NCI-H82 treated with DMSO at 0.1 percent for 48 hours (cell line): ENCODE data around the gene KIAA1217.
A peak's percentile ranks its signal among the peaks of the same experiment; 100 is the strongest.

Experiments
- DNase-seq: peaks from one replicate; lab custom pipeline; 2025; ENCODE audit not compliant: unreplicated experiment; lab: John Stamatoyannopoulos, UW

Gene KIAA1217

DNA sequence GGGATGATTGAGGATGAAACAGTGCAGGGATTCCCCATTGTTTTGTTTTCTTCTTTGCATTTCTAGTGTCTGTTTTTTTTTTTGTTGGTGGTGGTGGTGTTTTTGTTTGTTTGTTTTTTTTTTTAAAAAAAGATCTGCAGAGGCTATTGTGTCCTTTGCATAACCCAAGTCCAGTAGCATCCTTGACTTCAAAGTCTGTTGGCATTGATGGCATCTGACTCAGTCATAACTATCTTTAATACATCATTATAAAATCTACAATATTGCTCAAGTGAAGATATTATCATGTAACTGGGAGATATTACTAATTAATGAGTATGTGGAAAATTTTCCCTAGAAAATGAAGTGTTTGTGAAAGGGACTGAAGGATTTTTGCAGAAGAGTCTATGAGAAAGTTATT is 70.2 kb downstream of the KIAA1217 start:
- DNase-seq, result no peak

DNA sequence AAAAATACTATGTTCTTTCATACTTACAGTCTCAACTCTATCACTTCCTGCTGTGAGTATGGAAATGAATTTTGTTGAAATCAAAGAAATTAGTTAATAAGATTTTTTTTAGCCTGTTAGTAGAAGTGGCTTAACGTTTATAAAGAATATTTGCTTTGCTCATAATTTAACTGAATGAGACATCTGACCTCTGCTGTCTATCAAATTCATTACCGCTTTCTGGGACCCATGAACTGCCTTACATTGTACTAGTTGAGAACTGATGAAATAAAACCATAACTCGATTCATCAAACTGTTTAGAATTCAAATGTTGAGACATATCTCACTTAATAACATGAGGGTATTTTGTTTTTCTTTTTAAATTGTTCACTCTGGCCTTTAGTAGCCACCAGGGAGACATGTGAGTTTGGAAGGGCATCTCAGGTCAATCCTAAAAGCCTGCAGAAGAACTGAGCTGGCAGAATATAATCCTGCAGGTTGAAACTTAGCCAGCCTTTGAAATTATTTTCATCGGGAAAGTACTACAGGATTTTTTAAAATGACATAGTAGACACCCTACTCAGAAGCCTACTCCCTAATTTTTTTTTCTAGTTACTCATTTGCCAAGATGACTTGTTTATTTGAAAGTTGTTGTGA is 78.7 kb downstream of the KIAA1217 start:
- no peak for DNase-seq

DNA sequence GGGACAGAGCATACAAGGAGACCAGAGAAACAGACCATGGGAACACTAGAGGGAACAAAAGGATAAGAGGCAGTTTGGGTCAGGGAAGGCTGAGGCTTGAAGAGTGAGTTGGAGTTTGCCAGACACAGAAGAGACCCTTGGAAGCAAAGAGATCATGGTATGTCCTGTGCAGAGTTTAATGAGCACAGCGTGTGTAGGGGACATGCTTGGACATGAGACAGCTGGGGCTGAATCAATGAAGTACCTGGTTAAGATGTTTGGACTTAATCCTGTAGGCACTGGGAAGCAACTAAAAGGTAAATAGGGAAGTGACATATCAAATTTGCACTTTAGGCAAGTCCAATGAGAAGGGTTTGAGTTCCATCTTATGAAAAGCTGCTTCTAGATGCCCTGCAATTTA is 79.6 kb downstream of the KIAA1217 start:
- DNase-seq, result no peak

DNA sequence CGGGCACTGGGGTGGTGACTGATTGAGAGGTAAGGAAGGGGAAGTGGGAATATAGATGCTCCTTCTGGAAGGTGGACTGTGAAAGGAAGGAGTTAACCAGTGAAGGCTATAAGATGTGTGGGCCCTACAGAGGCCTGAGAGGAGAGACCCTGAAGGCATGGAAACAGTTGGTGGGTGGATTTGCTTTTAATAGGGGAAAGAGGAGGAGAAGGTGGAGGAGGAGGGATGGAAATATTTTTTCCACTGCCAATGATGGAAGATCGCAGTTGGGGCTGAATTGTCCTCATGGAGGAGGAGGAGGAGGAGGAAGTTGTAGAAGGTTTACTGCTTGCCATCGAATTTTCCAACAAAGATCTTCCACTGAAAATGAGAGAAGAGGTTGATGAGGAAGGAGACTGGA is 80.3 kb downstream of the KIAA1217 start:
- no peak for DNase-seq

DNA sequence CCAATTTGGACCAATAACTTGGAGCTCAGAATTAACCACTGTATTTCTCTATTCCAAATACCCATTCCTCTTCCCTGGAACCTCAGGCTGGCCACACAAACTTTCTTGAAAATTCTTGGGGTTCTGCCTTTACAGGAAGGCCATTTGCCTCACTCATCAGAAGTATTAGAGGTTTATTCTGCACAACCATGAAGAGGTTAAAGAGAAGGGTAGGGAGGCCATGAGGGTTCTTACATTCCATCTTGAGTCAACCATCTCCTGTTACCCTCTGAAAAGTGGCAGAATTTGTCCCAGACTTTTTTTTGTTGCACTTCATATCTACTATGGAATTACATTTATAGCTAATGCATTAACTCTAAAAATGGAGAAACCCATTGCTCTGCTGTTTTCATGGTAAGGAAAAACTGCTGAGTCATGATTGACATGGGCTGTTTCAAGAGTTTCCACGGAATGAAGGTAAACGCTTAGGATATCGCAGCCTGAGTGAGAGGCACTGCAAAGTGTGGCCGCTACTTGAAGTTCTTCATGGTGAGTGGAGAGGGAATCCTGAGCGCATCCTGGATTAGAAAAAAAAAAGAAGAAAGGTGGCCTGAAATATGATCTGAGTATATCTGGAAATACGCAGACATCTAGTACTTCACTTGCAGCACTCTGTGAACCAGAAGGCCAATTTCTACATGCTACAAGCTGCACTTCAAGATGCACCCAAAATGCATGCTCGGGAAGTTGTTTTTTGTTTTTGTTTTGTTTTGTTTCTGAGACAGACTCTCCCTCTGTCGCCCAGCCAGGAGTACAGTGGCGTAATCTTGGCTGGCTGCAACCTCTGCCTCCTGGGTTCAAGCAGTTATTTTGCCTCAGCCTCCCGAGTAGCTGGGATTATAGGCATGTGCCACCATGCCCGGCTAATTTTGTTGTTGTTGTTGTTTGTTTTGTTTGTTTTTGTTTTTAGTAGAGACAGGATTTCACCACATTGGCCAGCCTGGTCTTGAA is 83.7 kb downstream of the KIAA1217 start:
- no peak for DNase-seq

DNA sequence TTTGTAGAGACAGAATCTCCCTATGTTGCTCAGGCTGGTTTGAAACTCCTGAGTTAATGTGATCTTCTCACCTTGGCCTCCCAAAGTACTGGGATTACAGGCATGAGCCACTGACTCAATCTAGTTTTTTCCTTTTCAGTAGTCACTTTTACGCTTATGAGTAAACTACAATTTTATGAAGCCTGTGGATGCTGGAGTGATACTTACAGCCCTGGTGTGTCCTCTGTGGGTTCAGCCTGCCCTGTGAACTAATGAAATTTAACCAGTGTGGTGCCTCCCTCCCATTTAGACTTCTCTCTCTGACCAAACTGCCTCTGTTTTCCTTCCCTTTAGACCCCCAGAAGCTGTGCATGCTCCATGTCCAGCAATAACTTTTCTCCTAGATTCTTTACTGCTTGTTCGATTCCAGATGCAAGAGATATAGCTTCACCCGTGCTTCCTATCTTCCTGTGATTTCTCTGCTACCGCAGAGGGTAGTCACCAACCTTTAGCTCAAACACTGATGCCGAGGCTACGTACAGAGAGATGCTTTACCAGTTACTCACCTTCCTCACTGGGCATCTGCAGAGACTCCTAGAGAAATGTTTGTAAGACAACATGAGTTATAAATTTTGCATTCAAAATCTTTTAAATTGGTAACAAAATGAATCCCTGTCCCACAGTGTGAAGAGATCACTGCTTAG is 90.8 kb downstream of the KIAA1217 start:
- no peak for DNase-seq

DNA sequence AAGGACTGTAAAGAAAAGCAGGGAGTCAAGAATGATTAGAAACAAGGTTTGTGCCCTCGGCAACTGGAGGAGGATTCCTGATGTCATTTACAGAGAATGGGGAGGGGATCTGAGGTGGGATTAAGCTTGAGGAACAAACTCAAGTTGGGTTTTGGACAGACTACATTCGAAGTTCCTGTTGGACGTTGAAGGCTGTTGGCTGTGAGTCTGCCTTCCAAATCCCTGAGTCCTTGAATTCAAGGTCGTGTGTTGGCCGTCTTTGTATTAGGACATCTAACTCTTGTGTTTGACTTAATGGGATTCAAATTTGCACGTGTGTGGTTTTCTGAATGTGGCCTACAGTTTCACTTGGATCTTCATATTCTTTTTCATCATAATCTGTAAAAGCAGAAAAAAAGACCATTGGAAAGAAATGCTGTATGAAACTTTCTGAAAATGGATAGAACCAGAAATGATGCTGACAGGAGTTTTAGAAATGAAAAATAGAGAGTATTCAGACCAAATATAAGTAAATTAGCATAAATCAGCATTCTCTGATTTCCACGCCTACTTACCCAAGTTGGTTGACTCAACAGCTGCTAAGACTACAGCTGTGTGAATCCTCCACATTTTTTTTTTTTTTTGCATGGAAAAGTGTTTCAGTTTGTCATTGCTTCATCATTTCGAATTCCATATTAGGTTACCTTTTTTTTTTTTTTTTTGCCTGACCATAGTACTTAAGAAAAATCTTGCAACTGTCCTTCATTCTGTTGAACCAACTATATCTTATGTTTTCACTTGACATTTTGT is 94.8 kb downstream of the KIAA1217 start:
- DNase-seq, result no peak

DNA sequence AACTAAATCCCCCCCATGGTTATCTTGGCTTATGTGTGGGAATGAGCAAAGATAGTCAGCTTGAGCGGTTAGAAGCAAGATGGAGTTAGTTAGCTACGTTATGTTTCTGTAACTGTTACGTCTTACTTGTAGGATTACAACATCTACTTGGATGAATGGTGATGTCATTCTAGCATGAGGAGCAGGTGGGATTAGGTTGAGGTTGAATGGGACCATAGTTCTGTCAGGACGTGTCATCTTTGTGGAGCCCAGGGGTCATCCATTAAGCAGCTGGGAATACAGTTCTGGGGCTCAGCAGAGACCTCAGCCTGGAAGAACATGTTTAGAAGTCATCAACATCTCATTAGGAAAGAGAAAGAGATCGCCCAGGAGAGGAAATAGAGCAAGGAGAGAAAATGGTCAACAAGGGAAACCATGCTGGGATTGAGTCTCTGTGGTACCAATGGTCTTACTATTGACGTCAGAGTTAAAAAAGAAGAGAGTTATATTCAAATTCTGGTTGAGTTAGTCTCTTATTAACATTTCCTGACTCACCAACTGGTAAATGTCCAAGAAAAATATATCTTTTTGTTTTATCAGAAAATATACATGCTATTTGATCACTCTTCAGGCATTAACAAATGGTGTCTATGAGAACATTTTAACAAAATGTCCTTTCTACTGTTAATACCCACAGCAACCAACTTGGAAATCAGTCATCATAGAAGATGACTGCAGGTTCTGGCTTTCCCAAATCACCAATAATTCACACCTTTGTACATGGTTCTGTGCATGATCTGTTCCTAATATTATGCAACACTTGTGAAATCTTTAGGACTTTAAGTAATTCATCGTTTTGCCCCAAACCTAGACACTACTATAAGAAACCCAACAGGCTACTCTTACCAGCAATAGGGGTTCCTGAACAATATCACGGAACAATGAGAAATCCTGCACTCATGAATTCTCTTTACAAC is 96.9 kb downstream of the KIAA1217 start:
- DNase-seq, result no peak

DNA sequence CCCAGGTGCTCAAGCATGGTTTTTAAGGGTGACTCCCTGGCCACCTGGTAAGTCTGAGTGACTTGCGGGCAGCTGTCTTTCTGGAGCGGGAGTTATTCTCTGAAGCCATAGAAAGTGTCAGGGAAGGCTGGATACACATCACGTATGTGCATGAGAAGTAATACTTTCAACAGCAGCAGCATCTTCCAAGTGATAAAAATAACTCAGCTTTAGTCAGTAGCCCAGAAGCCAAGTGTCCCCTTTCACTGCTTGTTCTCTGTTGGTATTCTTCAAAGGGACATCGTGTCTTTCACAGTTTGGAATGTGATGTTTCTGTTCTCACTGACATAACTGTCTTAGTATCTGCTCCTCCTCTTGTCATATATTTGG is 97.6 kb downstream of the KIAA1217 start:
- no peak for DNase-seq

DNA sequence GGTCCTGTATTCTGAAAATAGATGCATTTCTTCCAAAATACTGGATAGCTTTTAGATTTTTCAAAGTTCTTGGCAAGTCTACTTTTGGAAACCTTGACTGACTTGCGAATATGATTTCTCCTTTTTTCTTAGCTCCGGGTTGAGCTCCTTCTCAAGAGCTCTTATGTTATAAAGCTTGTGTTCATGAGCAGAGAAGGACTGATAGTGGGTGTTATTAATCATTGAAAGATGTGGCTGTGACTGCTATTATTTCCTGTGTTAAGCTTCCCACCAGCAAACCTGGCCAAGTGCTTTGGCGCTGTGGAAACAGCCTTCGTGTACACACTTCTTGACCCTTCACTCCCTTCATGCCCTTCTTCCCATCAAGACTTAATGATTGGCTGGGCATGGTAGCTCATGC is 98.2 kb downstream of the KIAA1217 start:
- DNase-seq, result no peak

DNA sequence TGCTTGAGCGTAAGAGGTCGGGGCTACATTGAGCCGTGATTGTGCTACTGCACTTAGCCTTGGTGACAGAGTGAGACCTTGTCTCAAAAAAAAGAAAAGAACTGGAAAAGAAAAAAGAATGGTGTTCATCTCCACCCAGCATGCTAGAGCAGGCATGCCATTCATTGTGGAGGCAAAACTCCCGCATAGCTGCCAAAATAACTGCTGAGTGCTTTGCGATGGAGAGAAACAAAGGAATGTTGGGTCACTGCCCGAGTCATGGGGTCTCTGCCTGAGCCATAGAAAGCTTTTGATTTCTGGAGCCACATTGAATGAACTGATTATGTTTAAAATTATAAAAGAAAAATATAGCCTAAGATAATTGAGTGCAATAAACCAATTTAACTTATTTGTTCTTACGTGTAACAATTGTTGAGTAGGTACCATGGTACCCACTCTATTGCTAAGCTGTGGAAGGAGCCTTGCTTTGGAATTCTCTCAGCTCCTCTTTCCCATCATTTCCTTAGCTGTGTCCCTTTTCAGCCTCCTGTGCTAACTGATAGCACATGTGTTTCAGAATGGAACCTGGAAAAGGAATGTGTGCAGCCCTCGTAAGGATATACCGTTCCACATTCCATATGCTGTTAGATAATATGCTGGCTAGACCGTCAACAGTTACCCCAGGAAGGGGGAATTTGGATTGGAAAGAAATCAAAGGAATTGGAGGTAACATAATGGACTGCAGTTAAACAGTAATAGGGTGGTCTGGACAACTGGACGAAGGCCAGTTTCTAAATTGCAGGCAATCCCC is 99.0 kb downstream of the KIAA1217 start:
- no peak for DNase-seq

DNA sequence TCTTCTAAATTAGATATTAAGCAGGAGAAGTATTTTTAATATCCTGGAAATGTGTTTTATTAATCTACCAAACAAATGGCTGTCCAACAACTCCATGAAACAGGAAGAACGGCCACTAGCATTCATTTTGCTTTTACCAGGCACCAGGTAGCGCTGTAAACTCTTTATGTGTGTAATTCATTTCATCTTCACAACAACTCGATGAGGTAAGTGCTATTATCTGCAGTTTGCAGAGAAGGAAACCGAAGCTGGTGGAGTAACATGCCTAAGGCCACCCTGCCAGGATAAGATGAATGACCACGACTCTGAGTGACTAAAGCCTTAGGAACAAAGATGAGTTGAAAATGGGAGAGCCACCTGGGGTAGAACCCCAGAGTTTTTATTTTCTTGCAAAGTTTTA is 101.2 kb downstream of the KIAA1217 start:
- DNase-seq, result no peak

DNA sequence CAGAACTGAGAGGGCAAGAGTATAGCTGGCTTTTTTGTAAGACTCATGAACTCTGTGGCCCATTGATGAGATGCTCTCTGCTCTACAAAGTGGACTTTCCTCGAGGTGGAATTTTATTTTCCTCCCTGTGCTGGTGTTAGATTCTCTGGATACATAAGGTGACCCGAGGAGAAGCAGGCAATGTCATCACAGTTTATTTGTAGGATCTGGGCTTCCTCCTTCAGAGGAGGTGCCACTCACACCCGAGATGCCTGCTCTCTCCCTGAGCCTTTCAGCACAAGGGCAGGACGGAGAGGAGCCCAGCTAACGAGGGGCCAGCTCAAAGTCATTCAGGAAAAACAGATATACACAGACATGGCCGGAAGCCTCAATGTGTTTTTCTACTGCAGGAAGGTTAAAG is 103.0 kb downstream of the KIAA1217 start:
- no peak for DNase-seq

DNA sequence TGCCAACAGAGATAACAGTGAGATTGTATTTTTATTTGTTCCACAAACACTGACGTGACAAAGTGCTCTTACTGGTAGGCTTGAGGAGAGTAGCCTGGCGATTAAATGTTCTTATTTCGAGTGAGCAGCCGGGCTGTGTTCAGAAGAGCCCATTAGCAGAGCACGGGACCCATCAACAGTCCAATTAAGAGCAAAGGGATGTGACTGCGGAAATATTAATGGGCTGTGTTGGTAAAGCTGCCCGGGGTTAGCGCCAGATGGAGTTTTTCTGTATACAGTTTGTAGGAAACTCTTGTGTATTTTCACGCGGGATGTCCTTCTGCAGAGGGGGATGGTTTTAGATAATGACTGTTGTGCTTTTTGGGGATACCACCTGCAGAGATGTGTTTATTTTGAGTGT is 104.3 kb downstream of the KIAA1217 start:
- DNase-seq, result peak; percentile 65

DNA sequence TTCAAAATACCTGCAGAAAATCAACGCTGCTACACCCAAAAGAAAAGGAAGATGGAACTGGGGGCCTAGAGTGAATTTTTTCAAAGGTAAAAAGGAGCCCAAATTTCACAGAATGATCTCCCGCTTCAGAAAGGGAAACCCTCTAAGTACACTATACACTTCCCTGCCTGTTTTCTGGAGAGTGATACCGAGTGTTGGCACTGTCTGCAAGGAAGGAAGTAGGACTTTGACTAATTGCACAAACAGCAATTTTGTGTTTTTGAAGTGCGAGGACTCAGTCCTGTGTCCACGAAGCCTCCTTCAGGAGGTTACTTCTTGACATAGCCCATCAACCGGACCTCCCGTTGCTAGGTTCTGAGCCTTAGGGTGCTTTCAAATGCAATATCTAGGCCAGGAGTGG is 106.3 kb downstream of the KIAA1217 start:
- no peak for DNase-seq

DNA sequence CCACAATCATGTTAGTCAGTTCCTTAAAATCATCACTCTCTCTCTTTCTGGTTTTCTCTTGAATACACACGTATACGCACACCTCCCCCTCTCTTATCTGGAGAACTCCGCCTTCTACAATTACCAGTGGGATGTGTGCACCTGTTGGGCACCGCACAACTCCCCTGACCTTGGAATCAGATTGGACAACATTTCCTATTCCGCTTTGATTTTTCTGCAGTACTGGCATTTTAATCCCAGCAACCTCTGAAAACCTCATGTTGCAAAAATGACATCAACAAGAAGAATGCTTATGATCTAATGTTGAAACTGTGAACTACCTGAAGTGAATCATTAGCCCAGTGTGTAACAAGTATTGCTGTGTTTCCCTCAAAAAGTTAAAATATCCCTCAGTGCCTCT is 109.6 kb downstream of the KIAA1217 start:
- no peak for DNase-seq

DNA sequence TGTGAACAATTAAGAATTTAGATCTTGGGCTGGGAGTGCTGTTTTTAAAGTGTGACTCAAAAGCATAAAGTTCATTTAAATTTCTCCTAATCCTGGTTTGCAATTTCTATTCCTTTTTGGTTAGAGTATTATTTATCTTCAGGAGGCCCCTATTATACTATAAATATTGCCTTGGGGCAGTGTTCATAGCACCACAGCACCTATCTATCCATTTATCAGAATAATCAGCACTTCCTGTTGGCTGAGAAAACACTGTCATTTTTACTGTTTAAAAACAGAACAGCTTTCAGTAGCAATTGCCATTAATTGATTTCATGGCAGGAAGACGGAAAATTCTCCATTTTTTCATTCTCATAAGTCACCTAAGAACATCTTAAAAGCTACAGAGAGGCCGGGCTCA is 111.4 kb downstream of the KIAA1217 start:
- no peak for DNase-seq

DNA sequence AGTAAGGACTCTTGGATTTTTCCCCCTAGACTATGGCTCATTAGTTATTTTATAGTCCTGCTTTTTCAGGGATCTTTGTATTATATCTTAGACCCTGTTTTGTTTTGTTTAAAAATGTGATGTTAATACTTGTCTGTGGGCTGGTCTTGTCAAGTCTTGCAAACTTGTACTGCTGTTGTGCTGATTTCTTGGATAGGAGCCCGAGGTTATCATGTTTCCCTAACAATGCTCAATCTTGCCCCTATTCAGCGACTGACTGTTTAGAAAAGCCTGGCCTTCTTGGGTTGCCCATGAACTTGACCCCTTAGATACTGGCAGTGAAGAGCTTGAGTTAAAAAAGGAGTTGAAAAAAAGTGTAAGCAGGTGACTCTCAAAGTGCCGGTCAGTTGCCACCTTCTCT is 115.7 kb downstream of the KIAA1217 start:
- DNase-seq, result no peak

DNA sequence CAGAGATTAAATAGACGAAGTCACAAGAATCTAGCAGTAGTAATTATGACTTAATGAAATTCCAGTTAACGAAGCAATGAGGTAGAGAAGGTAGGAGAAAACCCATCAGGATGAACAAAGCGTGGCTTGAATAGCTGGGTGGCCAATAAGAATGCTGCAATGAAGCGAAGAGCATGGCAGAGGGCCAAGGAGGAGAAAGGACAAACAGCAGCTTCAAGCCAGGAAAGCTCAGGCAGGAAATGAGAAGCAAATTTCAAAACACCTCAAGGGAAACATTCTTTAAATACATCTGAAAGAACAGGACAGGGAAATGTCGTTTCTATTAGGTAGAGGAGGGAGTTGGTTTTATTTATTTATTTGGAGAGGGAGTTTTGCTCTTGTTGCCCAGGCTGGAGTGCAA is 122.5 kb downstream of the KIAA1217 start:
- DNase-seq, result no peak
